Measurements from ENCODE around the gene SHANK3.

The SHANK3 gene

GRCh38 chr22:50705851-50706351 lies 33.3 kb downstream of the SHANK3 start:
- H3K4me3 ChIP-seq: no peak overlapping the region
- H3K27ac ChIP-seq: no peak overlapping the region

GRCh38 chr22:50706481-50707125 lies 34.0 kb downstream of the SHANK3 start:
- H3K27ac ChIP-seq: no peak overlapping the region
- no peak overlapping the region for H3K4me3 ChIP-seq

- H3K27ac ChIP-seq: no peak overlapping the region
- H3K4me3 ChIP-seq: no peak overlapping the region
Measured at GRCh38 chr22:50708474-50708873, 35.9 kb downstream of the SHANK3 start.

GRCh38 chr22:50708996-50709395 lies 36.4 kb downstream of the SHANK3 start:
- Histone ChIP-seq H3K27ac (no peak overlapping the region), H3K4me3 (no peak overlapping the region)

- Histone ChIP-seq H3K27ac (no peak overlapping the region), H3K4me3 (no peak overlapping the region)
Measured at GRCh38 chr22:50710221-50710620, 37.6 kb downstream of the SHANK3 start.

GRCh38 chr22:50710886-50711285 lies 38.3 kb downstream of the SHANK3 start:
- no peak overlapping the region for H3K27ac ChIP-seq
- H3K4me3 ChIP-seq: no peak overlapping the region

GRCh38 chr22:50711446-50712340 lies 39.1 kb downstream of the SHANK3 start:
- H3K4me3 ChIP-seq: no peak overlapping the region
- peak overlapping the region in 3 of 21 experiments; percentile 3 to 18 (median 7) for H3K27ac ChIP-seq

- Histone ChIP-seq H3K4me3 (no peak overlapping the region), H3K27ac (peak overlapping the region in 2 of 21 experiments; percentile 3 to 18)
Measured at GRCh38 chr22:50712341-50713007, 39.9 kb downstream of the SHANK3 start.

- peak overlapping the region in 1 of 21 experiments; percentile 5 for H3K27ac ChIP-seq
Measured at GRCh38 chr22:50713008-50713385, 40.4 kb downstream of the SHANK3 start.

GRCh38 chr22:50713571-50714056 lies 41.0 kb downstream of the SHANK3 start:
- Histone ChIP-seq H3K27ac (peak overlapping the region in 1 of 21 experiments; percentile 5), H3K4me3 (no peak overlapping the region)

More at GRCh38 chr22:50713008-50713385, 40.4 kb downstream of the SHANK3 start:
- no peak overlapping the region for H3K4me3 ChIP-seq

GRCh38 chr22:50714150-50714549 lies 41.5 kb downstream of the SHANK3 start:
- H3K4me3 ChIP-seq: no peak overlapping the region
- no peak overlapping the region for H3K27ac ChIP-seq

GRCh38 chr22:50714631-50715179 lies 42.1 kb downstream of the SHANK3 start:
- no peak overlapping the region for H3K27ac ChIP-seq
- H3K4me3 ChIP-seq: no peak overlapping the region

- Histone ChIP-seq H3K27ac (no peak overlapping the region), H3K4me3 (no peak overlapping the region)
Measured at GRCh38 chr22:50715250-50715649, 42.6 kb downstream of the SHANK3 start.

GRCh38 chr22:50715776-50716175 lies 43.2 kb downstream of the SHANK3 start:
- H3K4me3 ChIP-seq: no peak overlapping the region
- no peak overlapping the region for H3K27ac ChIP-seq

- Histone ChIP-seq H3K4me3 (no peak overlapping the region), H3K27ac (no peak overlapping the region)
Measured at GRCh38 chr22:50716290-50717024, 43.8 kb downstream of the SHANK3 start.

GRCh38 chr22:50717709-50718351 lies 45.2 kb downstream of the SHANK3 start:
- no peak overlapping the region for H3K4me3 ChIP-seq
- no peak overlapping the region for H3K27ac ChIP-seq

GRCh38 chr22:50718352-50718709 lies 45.7 kb downstream of the SHANK3 start:
- no peak overlapping the region for H3K4me3 ChIP-seq
- H3K27ac ChIP-seq: no peak overlapping the region

- Histone ChIP-seq H3K27ac (no peak overlapping the region), H3K4me3 (peak overlapping the region in 1 of 7 experiments; percentile 25)
Measured at GRCh38 chr22:50719814-50720300, 47.2 kb downstream of the SHANK3 start.
